ENCODE measurements around the gene SAMD11. TPM values are rescaled to one million over a fixed set of nuclear protein-coding genes. Genes with fewer than 3 reads are reported as not detected.

SAMD11 gene
- total RNA-seq, 1 experiment from 2014 or later, result 13.5 TPM

DNA sequence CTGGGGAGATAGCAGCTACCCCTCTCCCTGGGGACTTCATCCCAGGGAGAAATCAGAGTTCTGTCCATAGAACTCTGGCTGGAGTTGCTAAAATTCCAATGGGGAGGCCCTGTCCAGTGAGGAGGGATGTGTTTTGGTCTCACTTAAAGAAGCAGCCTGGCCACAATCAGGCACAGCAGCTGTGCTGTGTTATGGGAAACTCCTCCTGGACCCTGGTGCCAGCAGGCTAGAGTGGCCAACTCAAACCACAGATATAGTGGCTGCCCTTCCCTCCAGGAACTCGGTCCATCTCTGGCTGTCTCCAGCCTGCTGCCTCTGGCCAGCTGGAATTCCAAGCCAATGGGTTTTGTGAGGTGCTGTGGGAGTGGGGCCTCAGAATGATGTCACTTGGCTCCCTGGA, 37.4 kb upstream of the SAMD11 start:
- no peak overlapping the region for H2AK5ac ChIP-seq (ENCODE audit: insufficient read length, low read length)
- H3K18ac ChIP-seq (ENCODE audit: insufficient read length, low read depth, low read length), result no peak overlapping the region
- H3K9ac ChIP-seq (ENCODE audit: extremely low read depth, insufficient read length, low read length), result no peak overlapping the region
- no peaks in the 10 kb centered on the region for H3K4me1 Mint-ChIP-seq
- whole genome bisulfite sequencing (ENCODE audit: extremely low coverage, insufficient read length, low lambda C conversion rate), result no CpG with 5 or more reads among the region's 1 CpG
- H3K23me2 ChIP-seq (ENCODE audit: insufficient read length, low read depth, low read length, poor library complexity, severe bottlenecking), result no peaks in the 10 kb centered on the region
- no peak overlapping the region for H2BK15ac ChIP-seq (ENCODE audit: low read depth, low read length)
- H2BK20ac ChIP-seq (ENCODE audit: low read depth, low read length, poor library complexity, severe bottlenecking), result no peak overlapping the region
- H4K8ac ChIP-seq (replicated peaks; ENCODE audit: insufficient read length, low read depth, low read length), result no peak overlapping the region
- H3K4me3 Mint-ChIP-seq, result no peak overlapping the region
- no peak overlapping the region for H3K4ac ChIP-seq (ENCODE audit: low read depth, low read length)
- no peak overlapping the region for H3K27ac Mint-ChIP-seq
- H3K23ac ChIP-seq (ENCODE audit: insufficient read length, low read depth, low read length), result no peak overlapping the region
- H3K27me3 Mint-ChIP-seq (ENCODE audit: low read depth), result peaks cover 92% of the 10 kb centered on the region
- no peaks in the 10 kb centered on the region for H3K27me3 ChIP-seq (ENCODE audit: insufficient read depth, low read length)
- no peaks in the 10 kb centered on the region for H3K4me1 ChIP-seq (ENCODE audit: insufficient read depth, low read length)
- H3K79me1 ChIP-seq (ENCODE audit: insufficient read depth, low read depth, low read length, poor library complexity, severe bottlenecking), result no peaks in the 10 kb centered on the region
- no peaks in the 10 kb centered on the region for H4K20me1 ChIP-seq (ENCODE audit: control insufficient read depth, insufficient read depth, insufficient read length)
- no peak overlapping the region for H3K56ac ChIP-seq (ENCODE audit: insufficient read length, low read depth, low read length)
- H3T11ph ChIP-seq (ENCODE audit: low read length), result no peak overlapping the region
- no peak overlapping the region for H2BK5ac ChIP-seq (ENCODE audit: insufficient read length, low read length)
- peaks cover 5 to 6% of the 10 kb centered on the region in 2 experiments; a peak in 3 of 5 replicates for H3K9me3 Mint-ChIP-seq
- H3K36me3 Mint-ChIP-seq (ENCODE audit: insufficient read depth in 1 of 3, low read depth in 3 of 3), result no peaks in the 10 kb centered on the region
- no peak overlapping the region for H2BK12ac ChIP-seq (ENCODE audit: insufficient read length, low read depth, low read length)
- no peak for DNase-seq
- TF ChIP-seq, protein P1, sequence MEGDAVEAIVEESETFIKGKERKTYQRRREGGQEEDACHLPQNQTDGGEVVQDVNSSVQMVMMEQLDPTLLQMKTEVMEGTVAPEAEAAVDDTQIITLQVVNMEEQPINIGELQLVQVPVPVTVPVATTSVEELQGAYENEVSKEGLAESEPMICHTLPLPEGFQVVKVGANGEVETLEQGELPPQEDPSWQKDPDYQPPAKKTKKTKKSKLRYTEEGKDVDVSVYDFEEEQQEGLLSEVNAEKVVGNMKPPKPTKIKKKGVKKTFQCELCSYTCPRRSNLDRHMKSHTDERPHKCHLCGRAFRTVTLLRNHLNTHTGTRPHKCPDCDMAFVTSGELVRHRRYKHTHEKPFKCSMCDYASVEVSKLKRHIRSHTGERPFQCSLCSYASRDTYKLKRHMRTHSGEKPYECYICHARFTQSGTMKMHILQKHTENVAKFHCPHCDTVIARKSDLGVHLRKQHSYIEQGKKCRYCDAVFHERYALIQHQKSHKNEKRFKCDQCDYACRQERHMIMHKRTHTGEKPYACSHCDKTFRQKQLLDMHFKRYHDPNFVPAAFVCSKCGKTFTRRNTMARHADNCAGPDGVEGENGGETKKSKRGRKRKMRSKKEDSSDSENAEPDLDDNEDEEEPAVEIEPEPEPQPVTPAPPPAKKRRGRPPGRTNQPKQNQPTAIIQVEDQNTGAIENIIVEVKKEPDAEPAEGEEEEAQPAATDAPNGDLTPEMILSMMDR (conservative IDR thresholded peaks at IDR 0.05), result no peak
- H2BK120ac ChIP-seq (ENCODE audit: low read depth, low read length, poor library complexity, severe bottlenecking), result no peak overlapping the region
- no peak overlapping the region for H3K4me2 ChIP-seq (ENCODE audit: insufficient read depth, insufficient read length, low read length)
- no peak overlapping the region for H4K5ac ChIP-seq (ENCODE audit: insufficient read length, low read depth, low read length)
- no peak overlapping the region; the same call in 1 of the 2 replicates for H3K14ac ChIP-seq (ENCODE audit: insufficient read depth, low read length)
- H2AFZ ChIP-seq (ENCODE audit: low read length), result no peak overlapping the region
- H3K79me2 ChIP-seq (ENCODE audit: insufficient read depth, low read length), result no peaks in the 10 kb centered on the region
- H3K9me3 ChIP-seq (ENCODE audit: control insufficient read depth, low read depth, low read length), result no peaks in the 10 kb centered on the region
- H3K27ac ChIP-seq (ENCODE audit: insufficient read length, low read depth, low read length), result no peak overlapping the region
- no peak overlapping the region for H4K91ac ChIP-seq (ENCODE audit: insufficient read length, low read depth, low read length)

Data from H9 (cell line).